SKM-1 (cell line): Measurements from ENCODE around the gene ABCF3.

Experiments
- DNase-seq: peaks from one replicate; lab custom pipeline; 2025; ENCODE audit not compliant: unreplicated experiment; lab: John Stamatoyannopoulos, UW

Gene ABCF3

DNA sequence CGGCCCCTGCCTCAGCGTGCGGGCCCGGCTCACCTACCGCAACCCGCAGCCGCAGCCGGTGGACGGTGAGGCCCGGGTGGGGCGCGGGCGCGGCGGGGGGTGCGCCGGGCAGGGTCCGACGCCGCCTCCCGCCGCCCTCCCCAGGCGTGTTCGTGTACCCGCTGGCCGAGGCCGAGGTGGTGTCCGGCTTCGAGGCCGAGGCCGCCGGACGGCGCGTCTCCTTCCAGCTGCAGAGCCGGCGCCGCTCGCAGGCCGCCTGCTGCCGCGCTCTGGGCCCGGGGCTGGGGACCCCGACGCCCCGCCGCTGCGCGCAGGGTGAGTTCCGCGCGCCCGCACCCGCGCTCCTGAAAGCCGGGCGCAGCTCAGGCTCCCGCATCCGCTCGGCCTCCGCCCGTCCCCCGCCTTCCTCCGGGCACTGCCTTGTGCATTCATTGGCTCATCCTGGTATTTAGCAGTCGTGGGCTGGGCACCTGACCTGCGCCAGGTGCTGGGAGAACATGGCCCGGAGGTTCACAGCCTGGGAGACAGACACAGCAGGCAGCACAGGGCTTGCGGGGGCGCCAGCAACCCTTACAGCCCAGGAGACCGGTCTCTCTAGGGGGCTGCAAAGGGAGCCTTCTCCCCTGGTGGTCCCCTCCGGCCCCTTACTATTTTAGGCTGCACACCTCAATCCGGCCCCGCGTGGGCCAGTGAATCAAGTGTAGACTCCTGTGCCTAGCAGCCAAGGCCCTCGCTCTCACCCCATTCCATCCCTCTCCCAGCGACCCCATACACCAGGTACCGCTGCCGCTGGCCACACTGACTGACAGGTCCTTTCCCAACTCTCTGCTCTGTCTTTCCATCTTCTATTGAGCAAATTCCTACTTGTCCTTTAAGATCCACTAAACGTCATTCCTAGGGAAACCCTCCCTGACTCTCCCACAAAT, 44.9 kb downstream of the ABCF3 start:
- DNase-seq: no peak

DNA sequence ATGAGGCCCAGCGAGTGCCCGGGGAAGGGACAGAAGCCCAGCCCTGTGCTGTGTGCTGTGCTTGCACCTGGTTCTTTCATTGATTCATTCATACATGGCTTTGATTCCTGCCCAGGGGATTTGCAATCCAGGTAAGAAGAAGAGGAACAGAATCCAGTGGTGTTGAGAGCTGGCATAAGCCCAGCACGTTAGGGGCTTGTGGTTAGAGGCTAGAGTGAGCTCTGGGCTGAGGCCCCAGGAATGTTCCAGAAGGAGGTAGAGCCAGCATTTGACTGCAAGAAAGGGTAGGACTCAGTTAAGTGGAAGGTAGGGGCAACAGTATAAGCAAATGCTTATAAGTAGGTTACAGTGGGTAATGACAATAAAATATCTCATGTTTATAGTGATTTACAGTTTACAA, 45.7 kb downstream of the ABCF3 start:
- DNase-seq: no peak

DNA sequence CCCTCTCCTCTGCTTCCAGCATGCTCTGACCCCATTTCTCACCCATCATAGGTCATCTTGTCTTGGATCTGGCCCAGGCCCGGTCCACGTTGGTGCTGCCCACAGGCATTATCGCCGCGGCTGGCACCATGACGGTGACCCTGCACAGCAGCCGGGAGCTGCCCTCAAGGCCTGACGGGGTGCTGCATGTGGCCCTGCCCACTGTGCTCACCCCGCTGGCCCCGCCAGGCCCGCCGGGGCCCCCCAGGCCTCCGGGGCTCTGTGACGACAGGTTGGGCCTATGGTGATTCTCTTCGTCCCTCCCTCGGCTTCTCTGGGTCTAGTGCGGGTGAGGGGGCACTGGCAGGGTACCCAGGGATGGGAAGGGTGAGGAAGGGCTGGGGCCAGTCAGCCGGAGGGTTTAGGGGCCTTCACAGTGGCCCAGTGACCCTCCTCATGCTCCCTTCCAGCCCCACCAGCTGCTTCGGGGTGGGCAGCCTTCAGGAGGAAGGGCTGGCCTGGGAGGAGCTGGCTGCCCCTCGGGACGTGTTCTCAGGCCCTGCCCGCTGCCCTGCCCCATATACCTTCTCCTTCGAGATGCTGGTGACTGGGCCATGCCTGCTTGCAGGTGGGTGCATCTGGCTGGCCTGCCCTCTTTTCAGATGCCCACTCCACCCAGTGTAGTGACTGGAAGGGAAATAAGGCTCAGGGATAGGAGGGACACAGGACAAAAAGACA, 47.3 kb downstream of the ABCF3 start:
- DNase-seq: no peak

DNA sequence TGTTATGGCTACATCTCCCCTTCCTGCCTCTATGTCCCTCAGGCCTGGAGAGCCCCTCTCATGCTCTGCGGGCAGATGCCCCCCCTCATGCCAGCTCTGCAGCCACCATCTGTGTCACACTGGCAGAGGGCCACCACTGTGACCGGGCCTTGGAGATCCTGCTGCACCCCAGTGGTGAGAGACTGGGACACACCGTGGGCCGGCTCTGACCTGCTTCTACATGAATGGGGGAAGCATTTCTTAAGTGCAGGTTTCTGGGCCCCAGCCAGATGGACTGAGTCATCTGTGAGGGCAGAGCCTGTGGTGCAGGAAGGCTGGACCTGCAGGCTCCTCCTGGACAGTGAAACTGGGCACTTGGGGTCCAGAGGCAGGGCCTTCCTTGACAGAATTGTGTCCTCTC, 48.2 kb downstream of the ABCF3 start:
- no peak for DNase-seq

DNA sequence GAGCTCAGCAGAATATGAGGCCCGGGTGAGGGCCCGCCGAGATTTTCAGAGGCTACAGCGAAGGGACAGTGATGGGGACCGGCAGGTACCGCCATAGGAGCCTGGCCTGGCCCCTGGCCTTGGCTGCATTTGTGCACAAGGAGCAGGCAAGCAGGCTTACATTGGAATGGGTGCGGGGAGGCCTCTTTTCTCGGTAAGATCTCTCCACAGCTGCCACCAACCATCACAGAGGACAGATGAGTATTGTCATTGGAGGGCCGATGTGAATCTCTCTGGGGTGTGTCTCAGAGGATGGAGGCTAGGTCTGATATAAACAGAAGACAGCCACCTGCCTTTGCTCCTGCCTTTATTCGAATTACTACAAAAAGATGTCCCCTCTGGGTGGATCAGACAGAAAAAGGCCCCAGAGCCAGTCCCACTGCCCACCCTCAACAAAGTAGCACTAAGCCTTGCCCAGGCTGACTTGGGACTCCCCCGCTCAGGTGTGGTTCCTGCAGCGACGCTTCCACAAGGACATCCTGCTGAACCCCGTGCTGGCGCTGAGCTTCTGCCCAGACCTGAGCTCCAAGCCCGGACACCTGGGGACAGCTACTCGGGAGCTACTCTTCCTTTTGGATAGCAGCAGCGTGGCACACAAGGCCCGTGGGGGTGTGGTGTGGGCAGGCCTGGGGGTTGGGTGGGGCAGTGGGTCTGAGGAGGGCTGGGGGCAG, 48.8 kb downstream of the ABCF3 start:
- DNase-seq: no peak

DNA sequence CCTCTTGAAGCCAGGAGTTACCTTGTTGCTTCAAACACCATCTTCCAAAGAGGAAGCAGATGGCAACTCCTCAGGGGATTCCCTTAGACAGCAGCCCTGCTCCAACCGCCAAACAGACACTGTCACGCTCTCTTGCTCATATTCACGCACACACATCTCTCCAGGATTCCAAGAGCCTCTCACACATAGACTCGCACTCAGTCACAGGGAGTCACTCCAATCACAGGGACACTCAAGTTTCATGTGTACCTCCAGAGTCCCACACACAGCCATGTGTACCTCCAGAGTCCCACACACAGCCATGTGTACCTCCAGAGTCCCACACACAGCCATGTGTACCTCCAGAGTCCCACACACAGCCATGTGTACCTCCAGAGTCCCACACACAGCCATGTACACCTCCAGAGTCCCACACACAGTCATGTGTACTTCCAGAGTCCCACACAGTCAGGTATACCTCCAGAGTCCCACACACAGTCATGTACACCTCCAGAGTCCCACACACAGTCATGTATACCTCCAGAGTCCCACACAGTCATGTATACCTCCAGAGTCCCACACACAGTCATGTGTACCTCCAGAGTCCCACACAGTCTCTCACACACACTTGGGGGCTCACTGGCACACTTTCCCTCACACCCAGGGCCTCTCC, 49.5 kb downstream of the ABCF3 start:
- no peak for DNase-seq

DNA sequence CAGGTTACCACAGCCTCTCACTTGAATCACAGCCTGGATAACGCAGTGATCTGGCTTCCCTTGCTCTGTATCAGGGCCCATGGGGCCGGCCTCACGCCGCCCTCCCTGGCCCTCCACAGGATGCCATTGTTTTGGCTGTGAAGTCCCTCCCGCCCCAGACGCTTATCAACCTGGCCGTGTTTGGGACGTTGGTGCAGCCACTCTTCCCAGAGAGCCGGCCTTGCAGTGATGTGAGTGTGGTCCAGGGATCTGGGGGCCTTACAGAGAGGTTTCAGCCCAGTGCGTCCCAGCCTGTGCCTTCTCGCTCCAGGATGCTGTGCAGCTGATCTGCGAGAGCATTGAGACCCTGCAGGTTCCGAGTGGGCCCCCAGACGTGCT, 50.0 kb downstream of the ABCF3 start:
- DNase-seq: no peak

DNA sequence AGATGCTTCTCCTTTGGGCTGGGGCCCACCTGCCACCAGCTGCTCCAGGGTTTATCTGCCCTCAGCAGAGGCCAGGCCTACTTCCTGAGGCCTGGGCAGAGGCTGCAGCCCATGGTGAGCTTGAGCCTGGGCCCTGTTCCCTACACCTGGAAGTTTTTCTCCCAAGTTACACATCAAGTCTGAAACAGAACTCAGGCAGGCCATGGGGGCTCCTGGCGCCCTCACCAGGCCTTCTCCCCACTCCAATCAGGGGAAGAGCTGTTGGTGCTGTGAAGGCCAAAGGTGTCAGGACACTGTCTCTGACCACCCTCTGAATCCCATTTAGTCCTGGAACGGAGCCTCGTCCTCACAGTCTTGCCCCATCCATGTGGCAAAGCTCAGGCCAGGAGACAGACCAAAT, 50.6 kb downstream of the ABCF3 start:
- DNase-seq: no peak

DNA sequence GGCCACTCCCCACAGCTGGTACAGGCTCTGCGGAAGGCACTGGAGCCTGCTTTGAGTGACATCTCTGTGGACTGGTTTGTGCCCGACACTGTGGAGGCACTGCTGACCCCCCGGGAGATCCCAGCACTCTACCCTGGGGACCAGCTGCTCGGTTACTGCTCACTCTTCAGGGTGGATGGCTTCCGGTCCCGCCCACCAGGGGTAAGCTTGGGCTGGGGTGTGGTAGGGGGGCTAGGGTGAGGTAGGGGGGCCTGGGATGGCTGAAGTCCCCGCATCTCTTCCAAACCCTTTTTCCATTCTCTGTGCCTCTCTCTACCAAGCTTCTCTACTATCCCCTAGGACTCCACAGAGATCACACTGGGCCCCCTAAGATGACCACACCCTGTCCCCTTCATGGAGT, 51.2 kb downstream of the ABCF3 start:
- DNase-seq: no peak

DNA sequence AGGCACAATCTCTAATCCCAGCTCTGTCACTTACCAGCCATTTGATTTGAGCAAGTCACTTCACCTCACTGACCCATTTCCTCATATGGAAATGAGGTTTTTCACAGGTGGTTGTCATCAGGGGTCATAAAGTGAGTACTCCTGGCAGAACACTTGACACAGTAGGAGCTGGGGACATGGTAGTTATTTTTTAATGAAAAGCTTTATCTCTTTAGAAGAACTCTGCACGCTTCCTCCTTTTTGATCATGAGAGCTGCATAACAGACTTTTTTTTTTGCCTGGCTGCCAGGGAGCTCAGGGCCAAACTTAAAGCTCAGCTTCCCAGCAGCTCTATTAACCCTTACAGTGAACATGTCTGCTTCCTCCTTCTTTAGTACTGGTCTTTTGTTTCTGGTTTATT, 51.8 kb downstream of the ABCF3 start:
- DNase-seq: no peak

DNA sequence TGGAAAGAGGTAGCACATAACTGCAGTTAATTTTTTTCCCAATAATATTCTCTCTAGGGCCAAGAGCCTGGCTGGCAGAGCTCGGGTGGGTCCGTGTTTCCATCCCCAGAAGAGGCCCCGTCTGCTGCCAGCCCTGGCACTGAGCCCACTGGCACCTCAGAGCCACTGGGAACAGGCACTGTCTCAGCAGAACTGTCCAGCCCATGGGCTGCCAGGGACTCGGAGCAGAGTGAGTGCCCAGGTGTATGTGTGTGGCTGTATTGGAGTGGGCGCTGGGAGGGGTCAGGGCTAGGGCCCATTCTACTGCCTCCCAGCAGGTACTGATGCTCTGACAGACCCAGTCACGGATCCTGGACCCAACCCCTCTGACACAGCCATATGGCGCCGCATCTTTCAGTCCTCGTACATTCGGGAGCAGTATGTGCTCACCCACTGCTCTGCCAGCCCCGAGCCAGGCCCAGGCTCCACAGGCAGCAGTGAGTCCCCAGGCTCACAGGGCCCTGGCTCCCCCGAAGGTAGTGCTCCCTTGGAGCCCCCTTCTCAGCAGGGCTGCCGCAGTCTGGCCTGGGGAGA, 52.3 kb downstream of the ABCF3 start:
- no peak for DNase-seq

DNA sequence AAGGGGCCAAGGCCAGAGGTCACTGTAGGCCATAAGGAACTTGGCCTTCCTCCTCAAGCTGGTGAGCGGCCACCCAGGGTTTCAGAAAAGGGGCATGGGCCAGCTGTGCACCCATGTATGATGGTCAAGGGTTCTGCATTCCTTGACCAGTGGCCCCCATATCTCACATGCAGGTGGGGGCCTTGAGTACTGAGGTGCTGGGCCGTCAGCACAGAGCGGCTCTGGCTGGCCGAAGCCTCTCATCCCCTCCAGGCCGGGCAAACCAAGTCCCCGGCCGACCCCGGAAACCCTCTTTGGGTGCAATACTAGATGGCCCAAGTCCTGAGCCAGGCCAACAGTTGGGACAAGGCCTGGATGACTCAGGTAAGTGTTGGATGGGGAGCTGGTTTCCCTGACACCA, 53.2 kb downstream of the ABCF3 start:
- no peak for DNase-seq

DNA sequence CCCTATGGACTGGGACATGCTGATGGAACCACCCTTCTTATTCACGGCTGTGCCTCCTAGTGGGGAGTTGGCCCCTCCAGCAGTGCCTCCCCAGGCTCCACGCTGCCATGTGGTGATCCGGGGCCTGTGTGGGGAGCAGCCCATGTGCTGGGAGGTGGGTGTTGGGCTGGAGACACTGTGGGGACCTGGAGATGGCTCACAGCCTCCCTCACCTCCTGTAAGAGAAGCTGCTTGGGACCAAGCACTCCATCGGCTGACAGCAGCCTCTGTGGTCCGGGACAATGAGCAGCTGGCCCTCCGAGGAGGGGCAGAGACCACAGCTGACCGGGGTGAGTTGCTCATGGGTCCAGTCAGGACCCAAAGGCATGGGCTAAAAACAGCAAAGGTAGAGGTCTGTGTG, 53.7 kb downstream of the ABCF3 start:
- DNase-seq: no peak

DNA sequence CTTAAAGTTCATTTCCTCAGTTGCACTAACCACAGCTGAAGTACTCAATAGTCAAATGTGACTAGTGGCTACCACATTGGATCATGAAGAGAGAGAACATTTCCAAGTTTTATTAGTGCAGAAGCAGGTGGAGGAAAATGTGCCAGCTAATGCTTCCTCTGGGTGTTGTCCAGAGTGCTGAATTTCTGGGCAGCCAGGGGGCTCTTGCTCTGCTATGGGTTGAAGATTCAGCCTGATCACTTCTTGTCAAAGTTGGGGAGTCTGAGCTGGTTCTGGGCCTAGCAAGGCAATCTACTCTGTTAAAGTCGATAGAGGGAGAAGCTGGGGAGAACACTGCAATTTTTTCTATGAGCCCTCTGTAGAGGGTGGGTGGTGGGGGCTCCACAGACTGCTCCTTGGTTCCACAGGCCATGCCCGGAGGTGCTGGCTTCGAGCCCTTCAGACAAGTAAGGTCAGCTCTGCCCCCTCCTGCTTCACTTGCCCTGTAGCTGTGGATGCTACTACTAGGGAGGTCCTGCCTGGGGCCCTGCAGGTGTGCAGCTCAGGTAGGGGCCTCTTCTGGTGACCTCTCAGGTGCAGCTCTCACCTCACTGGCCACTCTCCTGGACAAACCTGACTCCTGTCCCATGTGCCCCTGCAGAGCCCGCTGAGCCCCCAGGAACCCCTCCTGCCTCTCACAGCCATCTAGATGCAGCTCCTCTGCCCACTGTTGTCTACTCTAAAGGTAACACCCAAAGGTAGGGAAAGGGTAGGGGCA, 54.6 kb downstream of the ABCF3 start:
- no peak for DNase-seq

DNA sequence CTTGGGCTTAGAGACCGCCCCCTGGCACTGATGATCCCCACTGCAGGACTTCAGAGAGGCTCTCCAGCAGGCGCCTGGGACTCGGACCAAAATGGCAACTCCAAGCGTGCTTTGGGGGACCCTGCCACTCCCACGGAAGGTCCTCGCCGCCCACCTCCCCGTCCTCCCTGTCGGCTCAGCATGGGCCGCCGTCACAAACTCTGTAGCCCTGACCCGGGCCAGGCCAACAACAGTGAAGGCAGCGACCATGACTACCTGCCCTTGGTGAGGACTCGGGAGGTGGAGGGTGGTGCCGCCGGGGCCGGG, 55.1 kb downstream of the ABCF3 start:
- no peak for DNase-seq

DNA sequence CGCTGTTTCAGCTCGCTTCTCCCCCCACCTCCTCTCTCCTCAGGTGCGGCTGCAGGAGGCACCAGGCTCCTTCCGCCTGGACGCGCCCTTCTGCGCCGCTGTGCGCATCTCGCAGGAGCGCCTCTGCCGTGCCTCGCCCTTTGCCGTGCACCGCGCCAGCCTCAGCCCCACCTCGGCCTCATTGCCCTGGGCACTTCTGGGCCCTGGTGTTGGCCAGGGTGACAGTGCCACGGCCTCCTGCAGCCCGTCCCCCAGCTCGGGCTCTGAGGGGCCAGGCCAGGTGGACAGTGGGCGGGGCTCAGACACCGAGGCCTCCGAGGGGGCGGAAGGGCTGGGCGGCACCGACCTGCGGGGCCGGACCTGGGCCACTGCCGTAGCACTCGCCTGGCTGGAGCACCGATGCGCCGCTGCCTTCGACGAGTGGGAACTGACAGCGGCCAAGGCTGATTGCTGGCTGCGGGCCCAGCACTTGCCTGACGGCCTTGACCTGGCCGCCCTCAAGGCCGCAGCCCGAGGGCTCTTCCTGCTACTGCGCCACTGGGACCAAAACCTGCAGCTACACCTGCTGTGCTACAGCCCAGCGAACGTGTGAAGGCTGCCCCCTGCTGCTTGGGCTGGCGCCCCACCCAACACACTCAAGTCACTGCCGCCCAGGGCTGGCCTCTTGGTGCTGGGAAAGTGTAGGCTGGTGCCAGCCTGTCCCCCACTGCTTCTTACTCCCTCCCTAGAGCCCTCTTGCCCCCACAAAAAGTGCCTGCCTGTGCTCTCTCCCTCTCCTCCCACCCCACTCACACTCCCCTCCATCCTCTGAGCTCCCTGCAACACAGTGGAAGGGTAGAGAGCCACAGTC, 55.7 kb downstream of the ABCF3 start:
- DNase-seq: no peak

DNA sequence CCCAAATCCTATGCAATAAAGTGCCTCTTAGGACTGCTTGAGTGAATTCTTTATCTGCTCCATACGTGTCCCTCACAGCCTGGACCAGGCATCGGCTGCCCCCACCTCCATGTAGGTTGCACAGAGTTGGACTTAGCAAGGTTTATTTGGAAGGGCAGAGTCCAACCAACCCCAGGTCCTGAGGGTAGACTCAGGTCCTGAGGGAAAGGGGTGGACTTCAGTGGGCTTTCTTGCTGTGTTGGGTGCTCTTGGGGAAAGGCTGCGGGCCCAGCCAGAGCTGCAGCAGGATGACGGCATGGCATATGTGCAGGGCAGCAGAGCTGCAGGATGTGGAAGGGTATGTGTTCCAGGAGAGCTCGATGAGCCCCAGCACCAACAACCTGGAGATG, 56.3 kb downstream of the ABCF3 start:
- DNase-seq: no peak
